ENCODE results near the gene ETV3.

ETV3 gene

GRCh38 chr1:157088607-157089006 lies 49.6 kb downstream of the ETV3 start:
- no peak for DNase-seq (ENCODE audit: low spot score)
- Histone ChIP-seq H3K4me1 (ENCODE audit: control insufficient read depth in 2 of 2, insufficient read depth in 1 of 2, low read depth in 1 of 2, low read length in 2 of 2) (peaks cover 0 to 7% of the 10 kb centered on the region in 2 donors), H3K36me3 (replicated peaks in 1 of 2; ENCODE audit: control insufficient read depth in 2 of 2, insufficient read depth in 2 of 2, low read length in 2 of 2) (no peaks in the 10 kb centered on the region), H3K18ac (ENCODE audit: low read length) (no peak overlapping the region), H3K4me2 (ENCODE audit: insufficient read depth, low read length, poor library complexity, severe bottlenecking) (no peak overlapping the region), H2BK15ac (ENCODE audit: low read length) (no peak overlapping the region), H3K4ac (ENCODE audit: low read length) (no peak overlapping the region), H3K27me3 (ENCODE audit: control insufficient read depth in 3 of 3, insufficient read depth in 3 of 3, low read depth in 1 of 3, low read length in 3 of 3) (peaks cover 0 to 33% (median 0%) of the 10 kb centered on the region in 3 experiments), H3K9ac (ENCODE audit: low read depth, low read length, poor library complexity) (no peak overlapping the region), H2BK12ac (ENCODE audit: low read length) (no peak overlapping the region), H3K27ac (replicated peaks; ENCODE audit: low read length) (no peak overlapping the region), H2AFZ (ENCODE audit: low read length) (no peak overlapping the region), H2AK5ac (ENCODE audit: low read depth, low read length) (no peak overlapping the region), H3K9me3 (replicated peaks in 1 of 2; ENCODE audit: control insufficient read depth in 2 of 2, insufficient read depth in 1 of 2, low read depth in 1 of 2, low read length in 2 of 2) (no peaks in the 10 kb centered on the region), H4K8ac (ENCODE audit: low read depth, low read length) (no peak overlapping the region), H3K14ac (ENCODE audit: low read length) (no peak overlapping the region), H2BK5ac (ENCODE audit: low read length) (no peak overlapping the region), H3K4me3 (ENCODE audit: low read length in 2 of 2) (no peak overlapping the region), H2BK120ac (ENCODE audit: low read depth, low read length) (no peak overlapping the region), H3K79me1 (ENCODE audit: low read depth, low read length) (no peaks in the 10 kb centered on the region), H4K91ac (ENCODE audit: low read depth, low read length, poor library complexity) (no peak overlapping the region), H3K23ac (ENCODE audit: low read depth, low read length, poor library complexity) (no peak overlapping the region)

- Histone ChIP-seq H2BK15ac (ENCODE audit: low read length) (no peak overlapping the region), H2AFZ (ENCODE audit: low read length) (no peak overlapping the region), H3K4me1 (ENCODE audit: control insufficient read depth in 2 of 2, insufficient read depth in 1 of 2, low read depth in 1 of 2, low read length in 2 of 2) (peaks cover 0 to 8% of the 10 kb centered on the region in 2 donors), H3K9ac (ENCODE audit: low read depth, low read length, poor library complexity) (no peak overlapping the region), H4K8ac (ENCODE audit: low read depth, low read length) (no peak overlapping the region), H2BK12ac (ENCODE audit: low read length) (no peak overlapping the region), H3K4ac (ENCODE audit: low read length) (no peak overlapping the region), H2AK5ac (ENCODE audit: low read depth, low read length) (no peak overlapping the region), H3K27ac (replicated peaks; ENCODE audit: low read length) (no peak overlapping the region), H3K9me3 (replicated peaks in 1 of 2; ENCODE audit: control insufficient read depth in 2 of 2, insufficient read depth in 1 of 2, low read depth in 1 of 2, low read length in 2 of 2) (no peaks in the 10 kb centered on the region), H3K4me3 (ENCODE audit: low read length in 2 of 2) (no peak overlapping the region), H3K4me2 (ENCODE audit: insufficient read depth, low read length, poor library complexity, severe bottlenecking) (no peak overlapping the region), H4K91ac (ENCODE audit: low read depth, low read length, poor library complexity) (no peak overlapping the region), H2BK5ac (ENCODE audit: low read length) (no peak overlapping the region), H3K79me1 (ENCODE audit: low read depth, low read length) (no peaks in the 10 kb centered on the region), H3K23ac (ENCODE audit: low read depth, low read length, poor library complexity) (no peak overlapping the region), H3K18ac (ENCODE audit: low read length) (no peak overlapping the region), H3K27me3 (ENCODE audit: control insufficient read depth in 3 of 3, insufficient read depth in 3 of 3, low read depth in 1 of 3, low read length in 3 of 3) (peaks cover 0 to 25% (median 0%) of the 10 kb centered on the region in 3 experiments), H3K36me3 (replicated peaks in 1 of 2; ENCODE audit: control insufficient read depth in 2 of 2, insufficient read depth in 2 of 2, low read length in 2 of 2) (no peaks in the 10 kb centered on the region), H3K14ac (ENCODE audit: low read length) (no peak overlapping the region), H2BK120ac (ENCODE audit: low read depth, low read length) (no peak overlapping the region)
- no peak for DNase-seq (ENCODE audit: low spot score)
- no CpG with 5 or more reads among the region's 5 CpGs for WGBS, 2 donors (ENCODE audit: extremely low coverage in 2 of 2, insufficient read length in 2 of 2, insufficient replicate concordance in 1 of 2)
Observed at GRCh38 chr1:157087030-157087429, 51.2 kb downstream of the ETV3 start.

DNA sequence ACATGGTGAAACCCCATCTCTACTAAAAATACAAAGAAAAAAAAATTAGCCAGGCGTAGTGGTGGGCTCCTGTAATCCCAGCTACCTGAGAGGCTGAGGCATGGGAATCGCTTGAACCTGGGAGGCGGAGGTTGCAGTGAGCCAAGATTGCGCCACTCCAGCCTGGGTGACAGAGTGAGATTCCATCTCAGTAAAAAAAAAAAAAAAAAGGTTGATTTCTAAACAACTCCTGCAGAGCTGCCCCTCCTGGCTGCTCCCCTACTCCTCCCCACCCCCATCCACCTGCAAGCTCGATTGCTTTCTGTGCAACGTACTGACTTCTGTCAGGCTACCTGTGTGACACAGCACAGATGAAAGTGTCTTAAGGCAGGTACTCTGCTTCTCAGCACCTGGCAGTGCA lies 51.9 kb downstream of the ETV3 start:
- Histone ChIP-seq H2AK5ac (ENCODE audit: low read depth, low read length) (no peak overlapping the region), H3K9ac (ENCODE audit: low read depth, low read length, poor library complexity) (no peak overlapping the region), H2BK12ac (ENCODE audit: low read length) (no peak overlapping the region), H2BK120ac (ENCODE audit: low read depth, low read length) (no peak overlapping the region), H4K8ac (ENCODE audit: low read depth, low read length) (no peak overlapping the region), H3K36me3 (replicated peaks in 1 of 2; ENCODE audit: control insufficient read depth in 2 of 2, insufficient read depth in 2 of 2, low read length in 2 of 2) (no peaks in the 10 kb centered on the region), H3K4me2 (ENCODE audit: insufficient read depth, low read length, poor library complexity, severe bottlenecking) (no peak overlapping the region), H3K23ac (ENCODE audit: low read depth, low read length, poor library complexity) (no peak overlapping the region), H3K27ac (replicated peaks; ENCODE audit: low read length) (no peak overlapping the region), H3K27me3 (ENCODE audit: control insufficient read depth in 3 of 3, insufficient read depth in 3 of 3, low read depth in 1 of 3, low read length in 3 of 3) (peaks cover 0 to 20% (median 0%) of the 10 kb centered on the region in 3 experiments), H4K91ac (ENCODE audit: low read depth, low read length, poor library complexity) (no peak overlapping the region), H3K4me3 (ENCODE audit: low read length in 2 of 2) (no peak overlapping the region), H3K14ac (ENCODE audit: low read length) (no peak overlapping the region), H2BK5ac (ENCODE audit: low read length) (no peak overlapping the region), H2AFZ (ENCODE audit: low read length) (no peak overlapping the region), H3K18ac (ENCODE audit: low read length) (no peak overlapping the region), H2BK15ac (ENCODE audit: low read length) (no peak overlapping the region), H3K9me3 (replicated peaks in 1 of 2; ENCODE audit: control insufficient read depth in 2 of 2, insufficient read depth in 1 of 2, low read depth in 1 of 2, low read length in 2 of 2) (no peaks in the 10 kb centered on the region), H3K4ac (ENCODE audit: low read length) (no peak overlapping the region), H3K79me1 (ENCODE audit: low read depth, low read length) (no peaks in the 10 kb centered on the region), H3K4me1 (ENCODE audit: control insufficient read depth in 2 of 2, insufficient read depth in 1 of 2, low read depth in 1 of 2, low read length in 2 of 2) (peaks cover 0 to 12% of the 10 kb centered on the region in 2 donors)
- DNase-seq (ENCODE audit: low spot score): no peak
- WGBS, 2 donors (ENCODE audit: extremely low coverage in 2 of 2, insufficient read length in 2 of 2, insufficient replicate concordance in 1 of 2): no CpG with 5 or more reads among the region's 6 CpGs

GRCh38 chr1:157085421-157085820 lies 52.8 kb downstream of the ETV3 start:
- no peak for DNase-seq (ENCODE audit: low spot score)
- no peak overlapping the region for H2AK5ac ChIP-seq (ENCODE audit: low read depth, low read length)

More at GRCh38 chr1:157085421-157085820, 52.8 kb downstream of the ETV3 start:
- Histone ChIP-seq H3K4me1 (ENCODE audit: control insufficient read depth in 2 of 2, insufficient read depth in 1 of 2, low read depth in 1 of 2, low read length in 2 of 2) (peaks cover 0 to 10% of the 10 kb centered on the region in 2 donors), H3K4me3 (ENCODE audit: low read length in 2 of 2) (no peak overlapping the region), H3K9me3 (replicated peaks in 1 of 2; ENCODE audit: control insufficient read depth in 2 of 2, insufficient read depth in 1 of 2, low read depth in 1 of 2, low read length in 2 of 2) (peaks cover 0 to 2% of the 10 kb centered on the region in 2 donors), H3K79me1 (ENCODE audit: low read depth, low read length) (no peaks in the 10 kb centered on the region), H3K14ac (ENCODE audit: low read length) (no peak overlapping the region), H4K8ac (ENCODE audit: low read depth, low read length) (no peak overlapping the region), H3K27ac (replicated peaks; ENCODE audit: low read length) (no peak overlapping the region), H3K36me3 (replicated peaks in 1 of 2; ENCODE audit: control insufficient read depth in 2 of 2, insufficient read depth in 2 of 2, low read length in 2 of 2) (no peaks in the 10 kb centered on the region), H2BK12ac (ENCODE audit: low read length) (no peak overlapping the region), H2AFZ (ENCODE audit: low read length) (no peak overlapping the region), H3K9ac (ENCODE audit: low read depth, low read length, poor library complexity) (no peak overlapping the region), H2BK120ac (ENCODE audit: low read depth, low read length) (no peak overlapping the region), H3K27me3 (ENCODE audit: control insufficient read depth in 3 of 3, insufficient read depth in 3 of 3, low read depth in 1 of 3, low read length in 3 of 3) (peaks cover 0 to 15% (median 0%) of the 10 kb centered on the region in 3 experiments), H2BK5ac (ENCODE audit: low read length) (no peak overlapping the region), H3K4me2 (ENCODE audit: insufficient read depth, low read length, poor library complexity, severe bottlenecking) (no peak overlapping the region), H3K23ac (ENCODE audit: low read depth, low read length, poor library complexity) (no peak overlapping the region), H4K91ac (ENCODE audit: low read depth, low read length, poor library complexity) (no peak overlapping the region), H2BK15ac (ENCODE audit: low read length) (no peak overlapping the region), H3K18ac (ENCODE audit: low read length) (no peak overlapping the region), H3K4ac (ENCODE audit: low read length) (no peak overlapping the region)
- WGBS, 2 donors (ENCODE audit: extremely low coverage in 2 of 2, insufficient read length in 2 of 2, insufficient replicate concordance in 1 of 2): no CpG with 5 or more reads among the region's 5 CpGs
